ENCODE measurements around the gene MYL3.

The MYL3 gene

GRCh38 chr3:46868287-46868686 is 5.0 kb upstream of the MYL3 start:
- peak overlapping the region; percentile 27; the same call in 1 of the 2 replicates for H3K27ac ChIP-seq
- TF ChIP-seq ZFX (IDR thresholded peaks at IDR 0.05) (no peak), CTCF (conservative IDR thresholded peaks at IDR 0.05) (no peak)

- TF ChIP-seq ZFX (IDR thresholded peaks at IDR 0.05), result peak; percentile 35; the same call in 1 of the 2 replicates
- TF ChIP-seq CTCF (conservative IDR thresholded peaks at IDR 0.05), result no peak
- peak overlapping the region; percentile 27 for H3K27ac ChIP-seq
Observed at GRCh38 chr3:46867550-46867898, 4.3 kb upstream of the MYL3 start.

GRCh38 chr3:46866720-46867549 is 3.7 kb upstream of the MYL3 start:
- no peak for TF ChIP-seq ZFX (IDR thresholded peaks at IDR 0.05)
- peak; percentile 89 for TF ChIP-seq CTCF (conservative IDR thresholded peaks at IDR 0.05)
- H3K27ac ChIP-seq, result peak overlapping the region; percentile 27

- H3K27ac ChIP-seq, result no peak overlapping the region
- TF ChIP-seq CTCF (conservative IDR thresholded peaks at IDR 0.05) (no peak), ZFX (IDR thresholded peaks at IDR 0.05) (no peak)
Observed at GRCh38 chr3:46866032-46866595, 2.9 kb upstream of the MYL3 start.

- H3K27ac ChIP-seq, result no peak overlapping the region
- TF ChIP-seq CTCF (conservative IDR thresholded peaks at IDR 0.05) (no peak), ZFX (IDR thresholded peaks at IDR 0.05) (no peak)
Observed at GRCh38 chr3:46865546-46865945, 2.3 kb upstream of the MYL3 start.

GRCh38 chr3:46865031-46865507 is 1.8 kb upstream of the MYL3 start:
- H3K27ac ChIP-seq, result no peak overlapping the region
- TF ChIP-seq CTCF (conservative IDR thresholded peaks at IDR 0.05), result no peak
- TF ChIP-seq ZFX (IDR thresholded peaks at IDR 0.05), result no peak
